GM21528 (cell line): ENCODE results near the gene SATL1.
"Not testable (repeated sequence)": the region's sequence is repeated elsewhere in the genome, so short reads cannot be mapped to it uniquely, and the experiment has no call there.

Experiments
- ATAC-seq: cut with Tn5 transposase; IDR thresholded peaks from one replicate; pipeline ENCODE4 v1.9.1; 2021; ENCODE audit warnings: mild to moderate bottlenecking, moderate library complexity; ENCODE audit not compliant: unreplicated experiment, low FRiP score

Gene SATL1, protein sequence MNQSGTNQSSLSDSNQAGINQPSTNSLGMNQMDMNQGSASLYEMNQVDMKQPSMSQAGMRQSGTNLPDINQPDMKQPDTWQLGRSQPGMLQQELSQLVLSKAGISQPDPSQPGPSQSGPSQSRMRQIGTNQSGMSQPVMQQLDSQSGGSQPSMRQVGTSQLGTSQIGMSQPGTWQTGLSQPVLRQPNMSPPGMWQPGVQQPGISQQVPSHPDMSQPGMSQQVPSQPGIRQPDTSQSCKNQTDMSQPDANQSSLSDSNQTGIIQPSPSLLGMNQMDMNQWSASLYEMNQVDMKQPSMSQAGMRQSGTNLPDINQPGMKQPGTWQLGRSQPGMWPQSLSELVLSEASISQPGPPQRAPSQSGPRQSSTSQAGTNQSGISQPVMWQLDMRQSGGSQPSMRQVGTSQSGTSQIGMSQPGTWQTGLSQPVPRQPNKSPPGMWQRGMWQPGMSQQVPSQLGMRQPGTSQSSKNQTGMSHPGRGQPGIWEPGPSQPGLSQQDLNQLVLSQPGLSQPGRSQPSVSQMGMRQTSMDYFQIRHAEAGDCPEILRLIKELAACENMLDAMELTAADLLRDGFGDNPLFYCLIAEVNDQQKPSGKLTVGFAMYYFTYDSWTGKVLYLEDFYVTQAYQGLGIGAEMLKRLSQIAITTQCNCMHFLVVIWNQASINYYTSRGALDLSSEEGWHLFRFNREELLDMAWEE

GRCh38 chrX:85243761-85244449 lies at the start of gene SATL1, which contains the start of gene ZNF711:
TSS of gene SATL1 (minus strand) at chrX:85243779. CDS start at chrX:85108968, 134,811 bp downstream.
TSS of gene ZNF711 (plus strand) at chrX:85243991. CDS start at chrX:85247573, 3,582 bp downstream.
- peak; percentile 73 for ATAC-seq

DNA sequence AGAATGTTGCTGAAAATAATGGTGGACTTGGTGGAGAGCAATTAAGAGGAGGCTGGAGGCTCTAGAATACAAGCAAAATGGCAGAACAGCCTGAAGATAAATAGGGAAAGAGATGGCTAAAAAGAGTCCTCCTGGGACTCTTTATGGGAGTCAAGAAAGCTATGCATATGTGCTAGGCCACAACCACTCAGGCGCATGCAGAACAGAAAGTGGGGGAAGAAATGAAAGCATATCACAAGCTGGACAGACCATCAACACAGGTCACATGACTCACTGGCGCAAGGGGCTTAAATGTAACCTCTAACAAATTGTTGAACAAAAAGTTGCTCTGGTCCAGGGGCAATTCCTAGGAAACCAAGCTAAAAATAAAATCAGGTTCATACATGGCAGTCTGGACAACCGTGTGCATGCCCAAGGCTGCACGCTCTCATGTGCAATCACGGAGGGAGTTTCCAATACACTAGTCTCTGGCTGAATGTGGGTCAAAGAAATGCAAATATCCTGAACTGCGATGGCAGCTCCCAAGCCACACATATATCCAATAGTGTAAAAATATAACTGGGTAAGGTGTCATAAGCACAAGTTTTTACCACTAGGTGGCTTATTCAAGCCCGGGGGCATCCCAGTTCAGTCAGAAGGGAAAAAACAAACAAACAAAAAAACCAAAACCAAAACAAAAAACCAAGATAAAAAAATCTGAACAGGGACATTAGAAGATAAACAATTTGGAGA lies 45.6 kb upstream of the SATL1 start:
- ATAC-seq: no peak

DNA sequence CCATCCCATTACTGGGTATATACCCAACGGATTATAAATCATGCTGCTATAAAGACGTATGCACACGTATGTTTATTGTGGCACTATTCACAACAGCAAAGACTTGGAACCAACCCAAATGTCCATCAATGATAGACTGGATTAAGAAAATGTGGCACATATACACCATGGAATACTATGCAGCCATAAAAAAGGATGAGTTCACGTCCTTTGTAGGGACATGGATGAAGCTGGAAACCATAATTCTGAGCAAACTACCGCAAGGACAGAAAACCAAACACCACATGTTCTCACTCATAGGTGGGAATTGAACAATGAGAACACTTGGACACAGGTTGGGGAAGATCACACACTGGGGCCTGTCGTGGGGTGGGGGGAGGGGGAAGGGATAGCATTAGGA lies 41.7 kb upstream of the SATL1 start:
- not testable (repeated sequence) for ATAC-seq

DNA sequence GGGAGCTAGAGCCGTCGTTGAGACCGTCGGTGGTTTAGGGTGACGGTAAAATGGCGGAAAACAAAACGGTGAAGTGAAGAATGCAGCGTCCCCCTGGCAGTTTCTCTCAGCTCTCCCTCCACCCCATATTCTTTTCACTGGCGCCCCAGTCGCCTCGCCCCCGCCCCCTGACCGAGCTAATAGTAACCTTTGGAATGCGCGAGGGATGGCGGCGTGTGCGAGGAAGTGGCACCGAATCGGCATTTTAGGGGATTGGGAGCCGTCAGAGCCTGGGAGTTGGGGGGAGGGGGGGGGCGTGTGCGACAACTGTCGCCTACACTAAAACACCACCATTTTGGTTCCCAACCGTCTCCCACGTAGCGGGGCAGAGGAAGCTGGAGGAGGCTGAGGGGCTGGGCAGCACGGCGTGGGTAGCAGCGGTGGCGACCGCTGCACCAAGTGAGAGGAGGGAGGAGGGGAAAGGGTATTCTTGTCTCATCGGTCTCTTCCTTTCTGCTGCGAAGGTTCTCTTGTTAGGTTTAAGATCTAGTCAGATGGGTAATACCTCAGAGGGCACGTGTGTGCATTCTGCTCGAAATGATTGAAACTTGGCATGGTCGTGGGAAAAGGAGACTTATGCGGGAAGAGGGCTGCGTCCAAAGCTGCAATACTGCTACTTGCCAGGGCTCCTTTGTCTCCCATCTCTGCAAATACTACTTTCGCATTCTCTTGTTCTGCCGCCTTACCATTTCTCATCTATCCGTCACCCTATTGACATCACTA lies 1.1 kb upstream of the SATL1 start:
- peak; percentile 56 for ATAC-seq

- no peak for ATAC-seq
Measured at GRCh38 chrX:85243155-85243554, 424 bp downstream of the SATL1 start.

- ATAC-seq: no peak
Measured at GRCh38 chrX:85223359-85223758, 20.2 kb downstream of the SATL1 start.

DNA sequence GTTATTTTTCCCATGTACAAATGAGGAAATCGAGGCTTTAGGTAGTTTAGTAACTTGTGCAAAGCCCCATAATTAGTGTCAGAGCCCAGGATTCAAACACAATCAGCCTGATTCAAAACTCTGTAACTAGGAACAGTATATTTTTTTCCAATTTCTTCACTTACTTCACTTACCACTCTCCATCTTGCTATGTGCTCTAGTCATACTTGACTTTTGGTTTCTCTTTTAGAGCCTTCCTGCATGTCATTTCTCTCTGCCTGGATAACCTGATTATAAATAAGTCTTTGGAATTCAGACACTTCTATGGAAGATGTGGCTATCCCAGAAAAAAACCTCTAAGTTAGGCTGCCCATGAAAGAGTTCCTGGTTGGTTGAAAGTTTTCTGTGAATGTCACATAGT lies 22.2 kb downstream of the SATL1 start:
- no peak for ATAC-seq

- ATAC-seq: no peak
Measured at GRCh38 chrX:85215946-85216345, 27.6 kb downstream of the SATL1 start.

GRCh38 chrX:85213792-85214530 lies 29.6 kb downstream of the SATL1 start:
- no peak for ATAC-seq

- ATAC-seq: no peak
Measured at GRCh38 chrX:85203461-85203970, 40.1 kb downstream of the SATL1 start.

DNA sequence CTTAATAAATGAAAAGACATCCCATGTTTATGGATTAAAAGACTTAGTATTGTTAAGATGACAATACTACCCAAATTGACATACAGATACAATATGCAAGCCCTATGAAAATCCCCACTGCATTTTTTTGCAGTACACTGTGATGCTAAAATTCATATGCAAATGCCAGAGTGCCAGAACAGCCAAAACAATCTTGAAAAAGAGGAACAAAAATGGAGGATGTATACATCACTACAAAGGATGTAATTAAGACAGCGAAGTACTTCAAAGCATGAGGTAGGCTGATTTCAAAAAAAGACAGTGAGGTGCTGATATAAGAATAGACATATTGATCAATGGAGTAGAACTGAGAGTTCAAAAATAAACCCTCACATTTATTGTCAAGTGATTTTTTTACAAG lies 47.3 kb downstream of the SATL1 start:
- ATAC-seq: no peak

DNA sequence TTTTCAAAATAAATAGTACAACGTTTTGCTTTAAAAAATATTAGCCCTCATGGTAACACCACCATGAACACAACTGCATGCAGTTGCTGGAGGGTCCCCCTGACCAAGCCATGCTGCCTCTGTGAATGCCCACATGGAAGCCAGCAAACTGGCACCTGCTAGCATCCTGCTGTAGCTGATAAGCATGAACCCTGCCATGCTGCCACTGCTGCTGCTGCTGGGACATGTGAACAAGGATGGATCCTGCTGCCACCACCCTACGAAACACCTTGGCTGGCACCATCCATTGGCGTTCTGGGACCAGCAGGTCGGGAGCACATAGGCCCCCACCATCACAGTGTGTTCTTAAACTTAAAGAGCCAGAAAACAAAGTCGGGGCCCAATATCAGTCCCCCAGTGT lies 83.9 kb downstream of the SATL1 start:
- ATAC-seq: no peak

- ATAC-seq: no peak
Measured at GRCh38 chrX:85140964-85141363, 102.6 kb downstream of the SATL1 start.

GRCh38 chrX:85139422-85139821 lies 104.2 kb downstream of the SATL1 start:
- no peak for ATAC-seq

- ATAC-seq: no peak
Measured at GRCh38 chrX:85136409-85136808, 107.2 kb downstream of the SATL1 start.

GRCh38 chrX:85115252-85115651 lies 128.3 kb downstream of the SATL1 start:
- ATAC-seq: no peak

DNA sequence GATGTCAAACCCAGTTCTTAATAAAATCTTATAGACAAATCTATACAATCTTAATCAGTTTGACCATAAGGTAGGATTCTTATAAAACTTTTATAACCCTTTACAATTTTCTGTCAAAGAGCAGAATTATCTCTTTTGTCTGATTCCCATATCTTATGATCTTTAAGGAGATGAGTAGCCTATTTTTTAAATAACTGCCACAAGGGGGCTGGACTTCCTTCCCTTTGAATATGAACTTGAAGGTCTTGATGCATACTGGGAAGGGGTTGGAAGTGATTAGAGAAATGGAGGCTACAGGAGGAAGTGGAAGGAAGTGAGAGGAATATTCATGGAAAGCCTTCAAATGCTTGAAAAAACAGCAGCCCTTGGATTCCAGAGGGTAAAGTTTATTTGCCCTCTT lies 128.8 kb downstream of the SATL1 start:
- no peak for ATAC-seq

DNA sequence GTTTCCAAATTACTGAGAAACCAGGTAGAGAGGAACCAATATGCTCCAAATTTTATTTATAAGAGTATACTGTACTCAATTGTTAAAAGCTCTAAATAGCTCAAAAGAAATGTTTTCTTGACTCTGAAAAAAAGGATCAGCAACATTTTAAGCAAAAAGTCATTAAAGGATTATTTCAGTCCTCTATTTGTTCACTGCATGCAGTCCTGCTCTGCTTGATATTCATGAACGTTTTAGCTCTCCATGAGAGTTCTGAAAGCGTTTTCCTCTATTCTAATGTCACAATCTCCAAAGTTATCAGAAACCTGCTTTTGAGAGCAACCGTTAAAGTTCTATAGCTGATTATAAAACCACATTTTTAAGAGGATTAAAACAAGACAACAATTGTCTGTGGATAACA lies 129.4 kb downstream of the SATL1 start:
- no peak for ATAC-seq

DNA sequence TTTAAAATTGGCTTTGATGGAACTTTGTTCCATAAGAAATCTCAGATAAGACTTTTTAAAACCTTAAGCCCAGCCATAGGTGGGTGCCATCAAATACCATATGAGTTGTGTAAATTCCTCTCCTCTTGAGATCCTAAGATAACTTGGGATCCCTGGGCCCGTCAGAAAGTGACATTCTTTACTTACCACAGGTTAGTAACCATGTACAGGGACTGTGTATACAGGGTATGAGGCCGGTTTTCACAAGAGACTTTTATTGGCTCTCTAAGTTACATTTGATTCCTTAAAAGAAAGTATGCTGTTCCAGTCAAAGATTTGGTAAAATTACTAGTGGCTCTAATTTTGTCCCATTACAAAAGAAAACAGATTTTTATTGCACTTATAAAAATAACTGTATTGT lies 129.8 kb downstream of the SATL1 start:
- no peak for ATAC-seq
